Measurements from ENCODE around the gene IL1RAPL2.
A peak's percentile ranks its signal among the peaks of the same experiment; 100 is the strongest.
"Not testable (repeated sequence)": the region's sequence is repeated elsewhere in the genome, so short reads cannot be mapped to it uniquely, and the experiment has no call there.

Gene IL1RAPL2

GRCh38 chrX:105610411-105610810 is 1044.4 kb downstream of the IL1RAPL2 start:
- no peak for DNase-seq (ENCODE audit: low read depth)

GRCh38 chrX:105618393-105619101 is 1052.5 kb downstream of the IL1RAPL2 start:
- no peak for DNase-seq (ENCODE audit: low read depth)

GRCh38 chrX:105634180-105634579 is 1068.2 kb downstream of the IL1RAPL2 start:
- no peak for DNase-seq (ENCODE audit: low read depth)

- DNase-seq (ENCODE audit: low read depth), result no peak
These were observed 1069.8 kb downstream of the IL1RAPL2 start for GRCh38 chrX:105635794-105636193.

- no peak for DNase-seq (ENCODE audit: low read depth)
These were observed 1070.7 kb downstream of the IL1RAPL2 start for GRCh38 chrX:105636667-105637066.

GRCh38 chrX:105645667-105646357 is 1079.8 kb downstream of the IL1RAPL2 start:
- no peak for DNase-seq (ENCODE audit: low read depth)

- no peak for DNase-seq (ENCODE audit: low read depth)
These were observed 1080.8 kb downstream of the IL1RAPL2 start for GRCh38 chrX:105646592-105647372.

- DNase-seq (ENCODE audit: low read depth), result no peak
These were observed 1081.8 kb downstream of the IL1RAPL2 start for GRCh38 chrX:105647749-105648148.

GRCh38 chrX:105648732-105649131 is 1082.7 kb downstream of the IL1RAPL2 start:
- no peak for DNase-seq (ENCODE audit: low read depth)

GRCh38 chrX:105650577-105650976 is 1084.6 kb downstream of the IL1RAPL2 start:
- no peak for DNase-seq (ENCODE audit: low read depth)

- no peak for DNase-seq (ENCODE audit: low read depth)
These were observed 1085.0 kb downstream of the IL1RAPL2 start for GRCh38 chrX:105650986-105651385.

GRCh38 chrX:105653891-105654290 is 1087.9 kb downstream of the IL1RAPL2 start:
- DNase-seq (ENCODE audit: low read depth), result no peak

- DNase-seq (ENCODE audit: low read depth), result peak; percentile 9
These were observed 1092.1 kb downstream of the IL1RAPL2 start for GRCh38 chrX:105658136-105658535.

- DNase-seq (ENCODE audit: low read depth), result no peak
These were observed 1096.2 kb downstream of the IL1RAPL2 start for GRCh38 chrX:105662248-105662647.

GRCh38 chrX:105664243-105664642 is 1098.2 kb downstream of the IL1RAPL2 start:
- DNase-seq (ENCODE audit: low read depth), result no peak

GRCh38 chrX:105684288-105684687 is 1118.3 kb downstream of the IL1RAPL2 start:
- DNase-seq (ENCODE audit: low read depth), result not testable (repeated sequence)

GRCh38 chrX:105694839-105695238 is 1128.8 kb downstream of the IL1RAPL2 start:
- no peak for DNase-seq (ENCODE audit: low read depth)

- no peak for DNase-seq (ENCODE audit: low read depth)
These were observed 1129.5 kb downstream of the IL1RAPL2 start for GRCh38 chrX:105695451-105695850.

GRCh38 chrX:105696870-105697269 is 1130.9 kb downstream of the IL1RAPL2 start:
- DNase-seq (ENCODE audit: low read depth), result no peak

- no peak for DNase-seq (ENCODE audit: low read depth)
These were observed 1132.2 kb downstream of the IL1RAPL2 start for GRCh38 chrX:105697984-105698781.

- DNase-seq (ENCODE audit: low read depth), result no peak
These were observed 1134.3 kb downstream of the IL1RAPL2 start for GRCh38 chrX:105700331-105700730.

Data from fibroblast of gingiva (primary cell).